Upper lobe of right lung (tissue), 1 donor: ENCODE measurements around the gene PGM5. TPM values are rescaled to one million over a fixed set of nuclear protein-coding genes. Genes with fewer than 3 reads are reported as not detected.

Experiments
- ATAC-seq: fragments of 200-7000 bp; cut with Tn5 transposase; one replicate; pipeline ENCODE4 v1.9.1; 2020; ENCODE audit warnings: mild to moderate bottlenecking, moderate library complexity
- DNase-seq: peaks from one replicate; pipeline ENCODE4 v3.0.0-alpha.2; 2020
- H3K27ac ChIP-seq: fragments of 200-600 bp; one replicate; pipeline ENCODE4 v1.8.0; 2022
- H3K27me3 ChIP-seq: fragments of 200-600 bp; one replicate; pipeline ENCODE4 v1.8.0; 2022; ENCODE audit warnings: mild to moderate bottlenecking
- H3K36me3 ChIP-seq: fragments of 200-600 bp; one replicate; pipeline ENCODE4 v1.8.0; 2022
- H3K4me1 ChIP-seq: fragments of 200-600 bp; one replicate; pipeline ENCODE4 v1.8.0; 2022
- H3K4me3 ChIP-seq: fragments of 200-600 bp; one replicate; pipeline ENCODE4 v1.8.0; 2022; ENCODE audit warnings: mild to moderate bottlenecking
- H3K9me3 ChIP-seq: fragments of 200-600 bp; one replicate; pipeline ENCODE4 v1.8.0; 2022
- intact Hi-C: fragments of 100-400 bp; cut with DNase I; formaldehyde crosslinking; loops from one replicate; pipeline ENCODE4 v1.11.0; 2022
- total RNA-seq: library from RNA; stranded (reverse); fragmentation: NEBNext Ultra II Directional; extraction: Animal tissue kit (Norgen Biotek cat#: 25700); gene quantifications from one replicate; pipeline ENCODE4 v1.2.1, GENCODE V29; 2021
- TF ChIP-seq, protein P1 (sequence below): fragments of 200-600 bp; IDR thresholded peaks from one replicate; pipeline ENCODE4 v1.8.0; 2022; ENCODE audit warnings: antibody characterized with exemption
- donor health status: DM: no; HTN: yes; CAD: no; lungs with severe emphysema.

Gene PGM5
- total RNA-seq, 1 donor from 2014 or later = 25.0 TPM

GRCh38 chr9:68462105-68462775 lies 105.8 kb downstream of the PGM5 start:
- Histone ChIP-seq H3K4me1 (no peaks in the 10 kb centered on the region), H3K9me3 (no peaks in the 10 kb centered on the region), H3K27me3 (no peaks in the 10 kb centered on the region), H3K27ac (peak overlapping the region; percentile 20), H3K4me3 (no peak overlapping the region), H3K36me3 (no peaks in the 10 kb centered on the region)
- ATAC-seq (no peak), DNase-seq (no peak)
- intact Hi-C loops = no loop called here
- TF ChIP-seq, protein P1, sequence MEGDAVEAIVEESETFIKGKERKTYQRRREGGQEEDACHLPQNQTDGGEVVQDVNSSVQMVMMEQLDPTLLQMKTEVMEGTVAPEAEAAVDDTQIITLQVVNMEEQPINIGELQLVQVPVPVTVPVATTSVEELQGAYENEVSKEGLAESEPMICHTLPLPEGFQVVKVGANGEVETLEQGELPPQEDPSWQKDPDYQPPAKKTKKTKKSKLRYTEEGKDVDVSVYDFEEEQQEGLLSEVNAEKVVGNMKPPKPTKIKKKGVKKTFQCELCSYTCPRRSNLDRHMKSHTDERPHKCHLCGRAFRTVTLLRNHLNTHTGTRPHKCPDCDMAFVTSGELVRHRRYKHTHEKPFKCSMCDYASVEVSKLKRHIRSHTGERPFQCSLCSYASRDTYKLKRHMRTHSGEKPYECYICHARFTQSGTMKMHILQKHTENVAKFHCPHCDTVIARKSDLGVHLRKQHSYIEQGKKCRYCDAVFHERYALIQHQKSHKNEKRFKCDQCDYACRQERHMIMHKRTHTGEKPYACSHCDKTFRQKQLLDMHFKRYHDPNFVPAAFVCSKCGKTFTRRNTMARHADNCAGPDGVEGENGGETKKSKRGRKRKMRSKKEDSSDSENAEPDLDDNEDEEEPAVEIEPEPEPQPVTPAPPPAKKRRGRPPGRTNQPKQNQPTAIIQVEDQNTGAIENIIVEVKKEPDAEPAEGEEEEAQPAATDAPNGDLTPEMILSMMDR = no peak

- Histone ChIP-seq H3K4me1 (no peaks in the 10 kb centered on the region), H3K4me3 (no peak overlapping the region), H3K9me3 (no peaks in the 10 kb centered on the region), H3K27me3 (no peaks in the 10 kb centered on the region), H3K36me3 (no peaks in the 10 kb centered on the region), H3K27ac (no peak overlapping the region)
- TF ChIP-seq, protein P1 = no peak
- ATAC-seq (no peak), DNase-seq (no peak)
- intact Hi-C loops = no loop called here
Observed at GRCh38 chr9:68470067-68470466, 113.7 kb downstream of the PGM5 start.

GRCh38 chr9:68470634-68471033 lies 114.2 kb downstream of the PGM5 start:
- Histone ChIP-seq H3K4me3 (no peak overlapping the region), H3K9me3 (no peaks in the 10 kb centered on the region), H3K27me3 (no peaks in the 10 kb centered on the region), H3K4me1 (no peaks in the 10 kb centered on the region), H3K27ac (no peak overlapping the region), H3K36me3 (no peaks in the 10 kb centered on the region)
- TF ChIP-seq, protein P1 = no peak
- ATAC-seq (no peak), DNase-seq (no peak)
- intact Hi-C loops = no loop called here

DNA sequence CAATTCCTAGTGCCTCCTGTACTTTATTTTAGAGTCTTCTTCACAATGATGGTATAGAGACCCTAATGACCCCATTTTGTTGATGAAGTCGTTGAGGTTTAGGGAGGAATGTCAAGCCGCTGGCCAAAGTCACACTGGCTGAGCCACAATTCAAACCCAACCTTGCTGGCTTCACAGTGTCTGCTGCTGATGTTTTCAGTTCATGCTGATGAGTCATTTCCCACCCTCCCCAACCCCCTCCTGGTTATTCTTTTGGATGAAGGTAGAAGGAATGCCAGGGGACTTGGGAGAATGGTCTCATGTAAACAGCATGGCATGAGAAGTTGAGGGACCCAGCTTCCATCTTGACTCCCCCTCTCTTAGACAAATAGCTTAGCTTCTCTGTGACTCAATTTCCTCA lies 115.7 kb downstream of the PGM5 start:
- H3K27me3 ChIP-seq = no peaks in the 10 kb centered on the region
- peaks cover 4% of the 10 kb centered on the region for H3K4me1 ChIP-seq
- intact Hi-C loops = no loop called here
- ATAC-seq (no peak), DNase-seq (no peak)
- H3K27ac ChIP-seq = no peak overlapping the region
- no peak overlapping the region for H3K4me3 ChIP-seq
- TF ChIP-seq, protein P1 = no peak
- no peaks in the 10 kb centered on the region for H3K9me3 ChIP-seq
- H3K36me3 ChIP-seq = no peaks in the 10 kb centered on the region

- intact Hi-C loops = no loop called here
- H3K4me3 ChIP-seq = no peak overlapping the region
- no peaks in the 10 kb centered on the region for H3K9me3 ChIP-seq
- no peaks in the 10 kb centered on the region for H3K27me3 ChIP-seq
- TF ChIP-seq, protein P1 = no peak
- H3K4me1 ChIP-seq = peaks cover 4% of the 10 kb centered on the region
- no peak overlapping the region for H3K27ac ChIP-seq
- ATAC-seq (no peak), DNase-seq (no peak)
- no peaks in the 10 kb centered on the region for H3K36me3 ChIP-seq
Observed at GRCh38 chr9:68473790-68474189, 117.4 kb downstream of the PGM5 start.

DNA sequence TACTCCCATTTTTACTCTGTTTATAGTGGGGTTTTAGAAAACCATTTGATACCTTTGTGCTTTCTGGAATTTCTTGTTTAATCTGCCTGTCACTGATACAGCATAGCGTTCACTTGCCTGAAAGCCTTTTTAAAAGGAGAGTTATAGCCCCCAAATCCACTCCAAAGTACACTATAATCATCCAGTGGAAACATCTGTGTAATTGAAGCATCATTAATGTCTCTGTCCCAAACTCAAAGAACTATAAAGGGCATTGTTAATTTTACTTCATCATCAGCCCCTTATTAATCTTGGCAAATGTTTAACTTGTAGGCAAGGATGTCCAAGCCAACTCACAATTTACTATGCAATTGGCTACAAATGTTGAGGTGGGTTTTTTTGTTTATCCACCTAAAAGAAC lies 120.0 kb downstream of the PGM5 start:
- peaks cover 4% of the 10 kb centered on the region for H3K4me1 ChIP-seq
- DNase-seq (no peak), ATAC-seq (no peak)
- H3K36me3 ChIP-seq = no peaks in the 10 kb centered on the region
- H3K9me3 ChIP-seq = no peaks in the 10 kb centered on the region
- intact Hi-C loops = no loop called here
- TF ChIP-seq, protein P1 = no peak
- no peaks in the 10 kb centered on the region for H3K27me3 ChIP-seq
- no peak overlapping the region for H3K27ac ChIP-seq
- H3K4me3 ChIP-seq = no peak overlapping the region
